DND-41 (cell line): ENCODE measurements around the gene DHPS.

Experiments
- ATAC-seq: fragments of 200-7000 bp; cut with Tn5 transposase; 3 replicates; pipeline ENCODE4 v1.9.1; 2021; ENCODE audit warnings: low read depth; ENCODE audit not compliant: insufficient read depth
- DNase-seq: peaks from one replicate; pipeline ENCODE4 v3.0.0-alpha.2; 2020
- H2AFZ ChIP-seq: 2 replicates; pipeline ENCODE4 v1.6.0; 2012; ENCODE audit warnings: low read depth, low read length
- H3K27ac ChIP-seq: 2 replicates; pipeline ENCODE4 v1.5.1; 2012; ENCODE audit warnings: low read length, inconsistent platforms
- H3K27me3 ChIP-seq: fragments of 200-600 bp; sonication (generic); 2 replicates; pipeline ENCODE4 v1.6.0; 2012; ENCODE audit warnings: low read length, mild to moderate bottlenecking, inconsistent platforms; ENCODE audit not compliant: insufficient read depth, poor library complexity
- H3K36me3 ChIP-seq: 2 replicates; pipeline ENCODE4 v1.5.1; 2012; ENCODE audit warnings: low read length, inconsistent platforms; ENCODE audit not compliant: insufficient read depth
- H3K4me1 ChIP-seq: 2 replicates; pipeline ENCODE4 v1.5.1; 2012; ENCODE audit warnings: mild to moderate bottlenecking, low read length; ENCODE audit not compliant: insufficient read depth
- H3K4me2 ChIP-seq: 2 replicates; pipeline ENCODE4 v1.6.0; 2012; ENCODE audit warnings: mild to moderate bottlenecking, moderate library complexity, low read length, inconsistent platforms; ENCODE audit not compliant: insufficient read depth
- H3K4me3 ChIP-seq, 2 experiments: fragments of 200-600 bp in 1 of 2; shearing (Covaris generic) in 1 of 2; 2 replicates each; pipeline ENCODE4 v1.5.1; 2012 to 2016; ENCODE audit warnings: inconsistent platforms in 2 of 2, low read length in 2 of 2, mild to moderate bottlenecking in 2 of 2, low read depth in 1 of 2, moderate library complexity in 1 of 2
- H3K79me2 ChIP-seq: 2 replicates; pipeline ENCODE4 v1.6.0; 2012; ENCODE audit warnings: low read length, inconsistent platforms; ENCODE audit not compliant: insufficient read depth
- H3K9ac ChIP-seq: 2 replicates; pipeline ENCODE4 v1.6.0; 2012; ENCODE audit warnings: low read depth, mild to moderate bottlenecking, inconsistent platforms, low read length, moderate library complexity
- H3K9me3 ChIP-seq: 2 replicates; pipeline ENCODE4 v1.5.1; 2012; ENCODE audit warnings: low read length, moderate library complexity, mild to moderate bottlenecking, inconsistent platforms; ENCODE audit not compliant: insufficient read depth, severe bottlenecking
- H4K20me1 ChIP-seq: 2 replicates; pipeline ENCODE4 v1.6.0; 2012; ENCODE audit warnings: low read length; ENCODE audit not compliant: insufficient read depth
- CTCF ChIP-seq: IDR thresholded peaks from 2 replicates; pipeline ENCODE4 v1.5.1; 2012; ENCODE audit warnings: borderline replicate concordance, low read length, moderate library complexity, mild to moderate bottlenecking; ENCODE audit not compliant: poor library complexity, severe bottlenecking; ENCODE audit errors: extremely low read depth
- EZH2 ChIP-seq: IDR thresholded peaks from 3 replicates; pipeline ENCODE4 v1.6.1; 2012; ENCODE audit warnings: borderline replicate concordance, low read depth, mild to moderate bottlenecking, moderate library complexity, low read length, inconsistent platforms; ENCODE audit not compliant: severe bottlenecking

DHPS gene

GRCh38 chr19:12723381-12723640 is 41.6 kb upstream of the DHPS start:
- no peak for TF ChIP-seq CTCF
- TF ChIP-seq EZH2, result no peak
- peaks cover 33% of the 10 kb centered on the region for H4K20me1 ChIP-seq
- no peak for ATAC-seq
- peak overlapping the region; percentile 94 for H3K4me2 ChIP-seq
- peak overlapping the region; percentile 85 for H2AFZ ChIP-seq
- peak overlapping the region; percentile 90 for H3K27ac ChIP-seq
- H3K36me3 ChIP-seq, result peaks cover 38% of the 10 kb centered on the region
- H3K4me3 ChIP-seq, result peak overlapping the region; percentile 50 to 71
- no peaks in the 10 kb centered on the region for H3K9me3 ChIP-seq
- H3K9ac ChIP-seq, result peak overlapping the region; percentile 73
- peaks cover 62% of the 10 kb centered on the region for H3K79me2 ChIP-seq
- no peaks in the 10 kb centered on the region for H3K27me3 ChIP-seq
- peak; percentile 29 for DNase-seq
- H3K4me1 ChIP-seq, result peaks cover 32% of the 10 kb centered on the region

- H3K27me3 ChIP-seq, result no peaks in the 10 kb centered on the region
- H3K9me3 ChIP-seq, result no peaks in the 10 kb centered on the region
- peaks cover 32% of the 10 kb centered on the region for H3K4me1 ChIP-seq
- peak; percentile 97 for DNase-seq
- H3K36me3 ChIP-seq, result peaks cover 38% of the 10 kb centered on the region
- no peak for TF ChIP-seq EZH2
- no peak for TF ChIP-seq CTCF
- peak overlapping the region; percentile 85 for H2AFZ ChIP-seq
- H3K79me2 ChIP-seq, result peaks cover 68% of the 10 kb centered on the region
- peak overlapping the region; percentile 92 for H3K27ac ChIP-seq
- peak overlapping the region; percentile 94 for H3K4me2 ChIP-seq
- peak; percentile 81 for ATAC-seq
- peaks cover 33% of the 10 kb centered on the region for H4K20me1 ChIP-seq
- peak overlapping the region; percentile 50 to 71 for H3K4me3 ChIP-seq
- H3K9ac ChIP-seq, result peak overlapping the region; percentile 73
Observed at GRCh38 chr19:12722566-12723380, 41.1 kb upstream of the DHPS start.

- peak overlapping the region; percentile 50 to 71 for H3K4me3 ChIP-seq
- H3K4me2 ChIP-seq, result peak overlapping the region; percentile 97
- H3K36me3 ChIP-seq, result peaks cover 45% of the 10 kb centered on the region
- TF ChIP-seq EZH2 (no peak), CTCF (no peak)
- peak overlapping the region; percentile 73 for H3K9ac ChIP-seq
- H3K9me3 ChIP-seq, result no peaks in the 10 kb centered on the region
- H3K27ac ChIP-seq, result peak overlapping the region; percentile 92
- ATAC-seq, result peak; percentile 51
- peaks cover 32% of the 10 kb centered on the region for H3K4me1 ChIP-seq
- peak; percentile 77 for DNase-seq
- peak overlapping the region; percentile 80 for H2AFZ ChIP-seq
- no peaks in the 10 kb centered on the region for H3K27me3 ChIP-seq
- peaks cover 76% of the 10 kb centered on the region for H3K79me2 ChIP-seq
- H4K20me1 ChIP-seq, result peaks cover 35% of the 10 kb centered on the region
Observed at GRCh38 chr19:12721656-12722565, 40.2 kb upstream of the DHPS start.
